ENCODE results near the gene IRF7.

DNA sequence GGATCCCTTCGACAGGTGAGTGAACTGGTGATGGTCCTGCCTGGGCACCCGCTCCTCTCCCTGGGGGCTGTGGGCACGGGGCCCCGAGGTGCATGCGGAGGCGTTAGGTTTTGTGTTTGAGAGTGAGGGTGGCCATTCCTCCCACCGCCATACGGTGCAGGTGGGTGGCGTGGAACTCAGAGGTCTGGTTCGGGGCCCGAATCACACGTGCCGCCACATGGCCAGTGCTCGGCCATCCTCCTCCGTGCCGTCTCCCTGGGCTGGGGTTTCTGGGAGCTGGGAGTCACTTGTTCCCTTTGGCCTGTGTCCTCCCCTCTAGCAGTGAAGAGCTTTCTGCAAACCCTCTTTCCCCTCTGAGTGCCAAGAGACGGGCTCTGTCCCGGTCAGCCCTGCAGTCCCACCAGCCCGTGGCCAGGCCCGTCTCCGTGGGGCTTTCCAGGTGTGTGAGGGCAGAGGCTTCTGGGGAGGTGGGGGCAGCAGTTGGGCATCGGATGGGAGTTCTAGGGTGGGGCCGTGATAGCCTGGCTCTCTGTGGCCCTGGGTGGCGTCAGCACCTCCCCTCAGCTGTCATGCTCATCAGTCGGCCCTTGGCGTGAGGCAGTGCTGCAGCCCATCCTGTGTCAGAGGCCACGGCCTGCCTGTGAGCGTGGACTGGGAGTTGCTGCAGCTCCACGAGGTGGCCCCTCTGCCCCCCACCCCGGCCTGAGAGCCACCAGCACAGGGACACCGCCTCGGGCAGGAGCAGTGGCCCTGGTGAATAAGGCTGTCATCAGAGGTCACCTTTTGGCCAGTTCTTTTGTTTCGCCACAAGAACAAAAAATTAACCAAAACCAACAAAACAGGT, 10.2 kb downstream of the IRF7 start:
- TF ChIP-seq YY1 (IDR thresholded peaks at IDR 0.05; ENCODE audit: low read depth) (no peak), NFIC (IDR thresholded peaks at IDR 0.05) (no peak)
